GM23248 (cell line): ENCODE measurements around the gene NIPAL4. TPM values are rescaled to one million over a fixed set of nuclear protein-coding genes. Genes with fewer than 3 reads are reported as not detected.

Source experiments
- DNase-seq: peaks from one replicate; pipeline ENCODE4 v3.0.0-alpha.2; 2015
- H2AFZ ChIP-seq: fragments of 200-600 bp; sonication (generic); 2 replicates; pipeline ENCODE4 v1.6.1; 2016; ENCODE audit warnings: antibody characterized with exemption
- H3F3A ChIP-seq: fragments of 200-600 bp; sonication (generic); 2 replicates; pipeline ENCODE4 v1.6.1; 2016; ENCODE audit warnings: mild to moderate bottlenecking, antibody characterized with exemption, mixed run types; ENCODE audit not compliant: insufficient read depth
- H3K27ac ChIP-seq: fragments of 200-600 bp; sonication (generic); 2 replicates; pipeline ENCODE4 v1.5.1; 2016; ENCODE audit warnings: mild to moderate bottlenecking
- H3K27me3 ChIP-seq: fragments of 200-600 bp; sonication (generic); replicated peaks from 2 replicates; pipeline ENCODE4 v1.6.1; 2016; ENCODE audit warnings: mild to moderate bottlenecking; ENCODE audit not compliant: insufficient read depth
- H3K36me3 ChIP-seq: fragments of 200-600 bp; sonication (generic); 2 replicates; pipeline ENCODE4 v1.6.1; 2016; ENCODE audit warnings: low read depth, mild to moderate bottlenecking
- H3K4me1 ChIP-seq: fragments of 200-600 bp; sonication (generic); 2 replicates; pipeline ENCODE4 v1.6.1; 2016; ENCODE audit warnings: mild to moderate bottlenecking; ENCODE audit not compliant: insufficient read depth
- H3K4me2 ChIP-seq: fragments of 200-600 bp; sonication (generic); one replicate; pipeline ENCODE4 v1.6.1; 2016; ENCODE audit warnings: mild to moderate bottlenecking; ENCODE audit not compliant: unreplicated experiment
- H3K4me3 ChIP-seq: fragments of 200-600 bp; sonication (generic); 2 replicates; pipeline ENCODE4 v1.5.1; 2016; ENCODE audit warnings: mild to moderate bottlenecking
- H3K79me2 ChIP-seq: fragments of 200-600 bp; sonication (generic); 2 replicates; pipeline ENCODE4 v1.6.1; 2016; ENCODE audit warnings: mild to moderate bottlenecking; ENCODE audit not compliant: insufficient read depth
- H3K9ac ChIP-seq: fragments of 200-600 bp; sonication (generic); 2 replicates; pipeline ENCODE4 v1.6.1; 2016; ENCODE audit warnings: mild to moderate bottlenecking
- H3K9me2 ChIP-seq: fragments of 200-600 bp; sonication (generic); 2 replicates; pipeline ENCODE4 v1.6.1; 2016; ENCODE audit warnings: mixed run types, mild to moderate bottlenecking, moderate library complexity; ENCODE audit not compliant: insufficient read depth
- H3K9me3 ChIP-seq: fragments of 200-600 bp; sonication (generic); one replicate; pipeline ENCODE4 v1.6.1; 2017; ENCODE audit warnings: low read depth
- H4K20me1 ChIP-seq: fragments of 200-600 bp; sonication (generic); 2 replicates; pipeline ENCODE4 v1.6.0; 2016; ENCODE audit not compliant: insufficient read depth
- EZH2 ChIP-seq: fragments of 200-600 bp; sonication (generic); IDR thresholded peaks from 2 replicates; pipeline ENCODE4 v1.6.1; 2018; ENCODE audit warnings: antibody characterized with exemption, mild to moderate bottlenecking; ENCODE audit not compliant: insufficient read depth, poor library complexity, severe bottlenecking
- EZH2phosphoT487 ChIP-seq: fragments of 200-600 bp; sonication (generic); IDR thresholded peaks from 2 replicates; pipeline ENCODE4 v1.6.1; 2018; ENCODE audit warnings: antibody characterized with exemption, moderate library complexity, mild to moderate bottlenecking, low read depth; ENCODE audit not compliant: insufficient read depth
- WGBS, 2 experiments: methylation state at CpG; one replicate each; pipeline ENCODE4 v1.1.6; 2015 to 2017; ENCODE audit warnings: low lambda C conversion rate in 2 of 2, low coverage in 1 of 2; ENCODE audit errors: missing lambda C conversion rate in 2 of 2; 5-methylcytosine and 5-hydroxymethylcytosine counted together
- in situ Hi-C: fragments of 300-500 bp; cut with MboI; formaldehyde crosslinking; loops from 2 replicates; pipeline ENCODE4 v1.15.0; 2020
- polyA plus RNA-seq: library from polyadenylated mRNA; unstranded; fragments of >200 nt; fragmentation: Nextera tagmentation; extraction: Ambion mirVana; gene quantifications from 2 replicates; pipeline ENCODE4 v1.2.1, GENCODE V29; 2016
- total RNA-seq: library from RNA; depleted of rRNA; stranded (reverse); fragments of >200 nt; shearing (Covaris generic); gene quantifications from 2 replicates; pipeline ENCODE4 v1.2.3, GENCODE V29; 2014

The NIPAL4 gene
- total and polyA plus RNA-seq, 2 experiments from 2014 or later: not detected

GRCh38 chr5:157445745-157446411 is 14.1 kb upstream of the NIPAL4 start:
- in situ Hi-C loops: no loop called here
- H3K4me3 ChIP-seq: no peak overlapping the region
- H3K4me1 ChIP-seq: no peaks in the 10 kb centered on the region
- no peaks in the 10 kb centered on the region for H4K20me1 ChIP-seq
- no peaks in the 10 kb centered on the region for H3K27me3 ChIP-seq
- no peak overlapping the region for H3K9ac ChIP-seq
- DNase-seq: no peak
- TF ChIP-seq EZH2phosphoT487 (no peak), EZH2 (no peak)
- H3K9me2 ChIP-seq: no peaks in the 10 kb centered on the region
- no peaks in the 10 kb centered on the region for H3K79me2 ChIP-seq
- no peak overlapping the region for H3K4me2 ChIP-seq
- H3K36me3 ChIP-seq: no peaks in the 10 kb centered on the region
- H3K9me3 ChIP-seq: no peaks in the 10 kb centered on the region
- H3F3A ChIP-seq: no peaks in the 10 kb centered on the region
- WGBS, 2 experiments: 94 to 95% methylated on average over 5 of the region's 5 CpGs
- H2AFZ ChIP-seq: no peak overlapping the region
- no peak overlapping the region for H3K27ac ChIP-seq

- WGBS, 2 experiments: 88 to 90% methylated on average over 9 of the region's 9 CpGs
- H3K4me2 ChIP-seq: no peak overlapping the region
- no peak overlapping the region for H2AFZ ChIP-seq
- H4K20me1 ChIP-seq: no peaks in the 10 kb centered on the region
- H3K9me2 ChIP-seq: no peaks in the 10 kb centered on the region
- no peaks in the 10 kb centered on the region for H3K79me2 ChIP-seq
- no peak overlapping the region for H3K4me3 ChIP-seq
- no peaks in the 10 kb centered on the region for H3K36me3 ChIP-seq
- no peaks in the 10 kb centered on the region for H3K27me3 ChIP-seq
- H3F3A ChIP-seq: no peaks in the 10 kb centered on the region
- in situ Hi-C loops: no loop called here
- TF ChIP-seq EZH2phosphoT487: no peak
- TF ChIP-seq EZH2: no peak
- DNase-seq: no peak
- no peak overlapping the region for H3K9ac ChIP-seq
- no peaks in the 10 kb centered on the region for H3K9me3 ChIP-seq
- H3K4me1 ChIP-seq: no peaks in the 10 kb centered on the region
- H3K27ac ChIP-seq: no peak overlapping the region
Observed at GRCh38 chr5:157446412-157446935, 13.5 kb upstream of the NIPAL4 start.

- 88 to 89% methylated on average over 13 of the region's 13 CpGs for WGBS, 2 experiments
- no peak for DNase-seq
- in situ Hi-C loops: no loop called here
- Histone ChIP-seq H3K27ac (no peak overlapping the region), H3K79me2 (no peaks in the 10 kb centered on the region), H2AFZ (no peak overlapping the region), H3K4me1 (no peaks in the 10 kb centered on the region), H3K4me3 (no peak overlapping the region), H3K4me2 (no peak overlapping the region), H3K27me3 (no peaks in the 10 kb centered on the region), H3K9me2 (no peaks in the 10 kb centered on the region), H4K20me1 (no peaks in the 10 kb centered on the region), H3K9me3 (no peaks in the 10 kb centered on the region), H3K36me3 (no peaks in the 10 kb centered on the region), H3K9ac (no peak overlapping the region), H3F3A (no peaks in the 10 kb centered on the region)
- TF ChIP-seq EZH2: no peak
- TF ChIP-seq EZH2phosphoT487: no peak
Observed at GRCh38 chr5:157447201-157447637, 12.8 kb upstream of the NIPAL4 start.

- peak; percentile 44 for DNase-seq
- H3K4me2 ChIP-seq: no peak overlapping the region
- no peak overlapping the region for H3K4me3 ChIP-seq
- TF ChIP-seq EZH2 (no peak), EZH2phosphoT487 (no peak)
- no peaks in the 10 kb centered on the region for H3K9me3 ChIP-seq
- H3K27ac ChIP-seq: no peak overlapping the region
- H2AFZ ChIP-seq: no peak overlapping the region
- H3K36me3 ChIP-seq: no peaks in the 10 kb centered on the region
- no peaks in the 10 kb centered on the region for H3K9me2 ChIP-seq
- no peaks in the 10 kb centered on the region for H3F3A ChIP-seq
- no peaks in the 10 kb centered on the region for H3K4me1 ChIP-seq
- no peak overlapping the region for H3K9ac ChIP-seq
- no peaks in the 10 kb centered on the region for H4K20me1 ChIP-seq
- no peaks in the 10 kb centered on the region for H3K27me3 ChIP-seq
- no peaks in the 10 kb centered on the region for H3K79me2 ChIP-seq
- in situ Hi-C loops: no loop called here
- WGBS, 2 experiments: 32 to 35% methylated on average over 6 of the region's 6 CpGs
Observed at GRCh38 chr5:157449011-157449723, 10.8 kb upstream of the NIPAL4 start.
